Measurements from ENCODE around the gene FAM219A.

DNA sequence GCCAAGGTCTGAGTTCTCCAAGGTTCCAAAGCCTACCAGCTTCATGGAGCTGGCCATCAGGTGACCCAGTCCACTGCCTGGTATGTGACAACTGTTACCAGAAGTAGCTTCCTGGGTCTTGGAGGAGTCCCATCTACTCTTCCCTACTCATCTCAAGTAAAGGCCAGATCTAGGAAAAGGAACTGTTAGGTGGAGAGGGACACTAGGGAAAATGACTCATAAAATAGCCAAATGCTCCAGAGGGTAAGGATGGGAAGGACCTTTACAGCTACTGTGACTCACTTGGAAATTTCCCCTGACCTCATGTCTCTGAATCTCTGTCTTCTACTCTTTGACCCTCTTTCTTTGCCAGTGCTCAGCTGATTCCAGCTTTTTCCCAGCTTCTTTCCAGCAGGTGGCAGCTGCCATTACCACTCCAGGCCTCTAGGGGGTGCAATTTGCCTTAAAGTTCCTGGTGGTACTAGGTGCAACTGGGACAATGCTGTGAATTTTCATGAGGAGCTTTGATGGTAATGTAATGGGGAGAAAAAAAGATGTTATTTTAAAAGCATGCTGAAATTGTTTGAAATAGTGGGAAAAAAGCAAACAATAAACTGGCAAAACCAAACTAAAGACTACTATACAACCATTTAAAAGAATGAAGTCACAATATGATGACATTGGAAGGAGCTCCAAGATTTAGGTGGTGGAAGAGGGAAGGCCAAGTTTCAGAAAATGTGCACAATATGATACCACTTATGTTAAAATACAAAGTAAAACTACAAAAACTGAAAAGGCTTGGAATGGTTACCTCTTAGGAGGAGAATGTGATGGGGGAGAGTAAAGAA, 54.6 kb downstream of the FAM219A start:
- TF ChIP-seq, protein P1, sequence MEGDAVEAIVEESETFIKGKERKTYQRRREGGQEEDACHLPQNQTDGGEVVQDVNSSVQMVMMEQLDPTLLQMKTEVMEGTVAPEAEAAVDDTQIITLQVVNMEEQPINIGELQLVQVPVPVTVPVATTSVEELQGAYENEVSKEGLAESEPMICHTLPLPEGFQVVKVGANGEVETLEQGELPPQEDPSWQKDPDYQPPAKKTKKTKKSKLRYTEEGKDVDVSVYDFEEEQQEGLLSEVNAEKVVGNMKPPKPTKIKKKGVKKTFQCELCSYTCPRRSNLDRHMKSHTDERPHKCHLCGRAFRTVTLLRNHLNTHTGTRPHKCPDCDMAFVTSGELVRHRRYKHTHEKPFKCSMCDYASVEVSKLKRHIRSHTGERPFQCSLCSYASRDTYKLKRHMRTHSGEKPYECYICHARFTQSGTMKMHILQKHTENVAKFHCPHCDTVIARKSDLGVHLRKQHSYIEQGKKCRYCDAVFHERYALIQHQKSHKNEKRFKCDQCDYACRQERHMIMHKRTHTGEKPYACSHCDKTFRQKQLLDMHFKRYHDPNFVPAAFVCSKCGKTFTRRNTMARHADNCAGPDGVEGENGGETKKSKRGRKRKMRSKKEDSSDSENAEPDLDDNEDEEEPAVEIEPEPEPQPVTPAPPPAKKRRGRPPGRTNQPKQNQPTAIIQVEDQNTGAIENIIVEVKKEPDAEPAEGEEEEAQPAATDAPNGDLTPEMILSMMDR (conservative IDR thresholded peaks at IDR 0.05; ENCODE audit: low read depth, low read length) = peak; percentile 95
- no peak for TF ChIP-seq EZH2 (IDR thresholded peaks at IDR 0.05; ENCODE audit: borderline replicate concordance, low read depth, low read length, poor library complexity, severe bottlenecking)
